ENCODE results near the gene KRTAP25-1.

KRTAP25-1 gene

GRCh38 chr21:30249936-30250335, 39.4 kb downstream of the KRTAP25-1 start:
- no peak for DNase-seq (ENCODE audit: low read depth in 3 of 3, low spot score in 1 of 3)

GRCh38 chr21:30248844-30249243, 40.5 kb downstream of the KRTAP25-1 start:
- DNase-seq (ENCODE audit: low read depth in 3 of 3, low spot score in 1 of 3) = no peak

- no peak for DNase-seq (ENCODE audit: low read depth in 3 of 3, low spot score in 1 of 3)
These were observed 44.3 kb downstream of the KRTAP25-1 start for GRCh38 chr21:30245061-30245460.

GRCh38 chr21:30243691-30244090, 45.6 kb downstream of the KRTAP25-1 start:
- DNase-seq (ENCODE audit: low read depth in 3 of 3, low spot score in 1 of 3) = no peak

GRCh38 chr21:30240661-30241060, 48.7 kb downstream of the KRTAP25-1 start:
- DNase-seq (ENCODE audit: low read depth in 3 of 3, low spot score in 1 of 3) = no peak

Data from stimulated activated CD4-positive, alpha-beta T cell treated with anti-CD3 and anti-CD28 coated beads, TNF-alpha, amount 100 ng/mL, for 1 hour (primary cell).